GM21737 (cell line): Measurements from ENCODE around the gene LACC1.

Experiments used
- ATAC-seq: cut with Tn5 transposase; IDR thresholded peaks from one replicate; pipeline ENCODE4 v1.9.1; 2021; ENCODE audit warnings: mild to moderate bottlenecking, moderate library complexity; ENCODE audit not compliant: unreplicated experiment

The LACC1 gene

GRCh38 chr13:43939086-43939485, 59.4 kb downstream of the LACC1 start:
- no peak for ATAC-seq

GRCh38 chr13:43942286-43942685, 62.6 kb downstream of the LACC1 start:
- no peak for ATAC-seq
